Effector CD4-positive, alpha-beta T cell (primary cell): ENCODE data around the gene C5AR1.
"Not testable (repeated sequence)": the region's sequence is repeated elsewhere in the genome, so short reads cannot be mapped to it uniquely, and the experiment has no call there.

ENCODE experiments used
- DNase-seq: peaks from one replicate; pipeline ENCODE4 v3.0.0-alpha.2; 2020

Gene C5AR1

GRCh38 chr19:47331931-47332547 is 22.4 kb downstream of the C5AR1 start, which contains the start of gene C5AR2:
Gene C5AR2 (plus strand): TSS chr19:47332175. CDS start chr19:47340800, 8,625 bp downstream.
- no peak for DNase-seq

GRCh38 chr19:47336765-47337718 is 27.4 kb downstream of the C5AR1 start:
- not testable (repeated sequence) for DNase-seq

- no peak for DNase-seq
These were observed 29.7 kb downstream of the C5AR1 start for GRCh38 chr19:47339196-47339880.

DNA sequence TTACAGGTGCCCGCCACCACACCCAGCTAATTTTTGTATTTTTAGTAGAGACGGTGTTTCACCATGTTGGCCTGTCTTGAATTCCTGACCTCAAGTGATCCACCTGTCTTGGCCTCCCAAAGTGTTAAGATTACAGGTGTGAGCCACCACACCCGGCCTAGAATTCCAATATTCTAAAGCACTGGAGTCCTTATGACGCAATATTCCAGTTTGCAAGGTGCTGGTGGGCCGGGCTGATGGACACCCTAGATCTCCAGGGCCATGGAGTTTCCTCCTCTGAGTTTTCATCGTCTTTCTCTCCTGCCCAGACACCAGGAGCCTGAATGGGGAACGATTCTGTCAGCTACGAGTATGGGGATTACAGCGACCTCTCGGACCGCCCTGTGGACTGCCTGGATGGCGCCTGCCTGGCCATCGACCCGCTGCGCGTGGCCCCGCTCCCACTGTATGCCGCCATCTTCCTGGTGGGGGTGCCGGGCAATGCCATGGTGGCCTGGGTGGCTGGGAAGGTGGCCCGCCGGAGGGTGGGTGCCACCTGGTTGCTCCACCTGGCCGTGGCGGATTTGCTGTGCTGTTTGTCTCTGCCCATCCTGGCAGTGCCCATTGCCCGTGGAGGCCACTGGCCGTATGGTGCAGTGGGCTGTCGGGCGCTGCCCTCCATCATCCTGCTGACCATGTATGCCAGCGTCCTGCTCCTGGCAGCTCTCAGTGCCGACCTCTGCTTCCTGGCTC is 31.0 kb downstream of the C5AR1 start:
- DNase-seq, result no peak

DNA sequence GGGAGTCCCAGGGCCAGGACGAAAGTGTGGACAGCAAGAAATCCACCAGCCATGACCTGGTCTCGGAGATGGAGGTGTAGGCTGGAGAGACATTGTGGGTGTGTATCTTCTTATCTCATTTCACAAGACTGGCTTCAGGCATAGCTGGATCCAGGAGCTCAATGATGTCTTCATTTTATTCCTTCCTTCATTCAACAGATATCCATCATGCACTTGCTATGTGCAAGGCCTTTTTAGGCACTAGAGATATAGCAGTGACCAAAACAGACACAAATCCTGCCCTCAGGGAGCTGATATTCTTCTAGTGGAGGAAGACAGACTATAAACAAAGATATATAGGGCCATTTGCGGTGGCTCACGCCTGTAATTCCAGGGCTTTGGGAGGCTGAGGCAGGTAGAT is 32.1 kb downstream of the C5AR1 start:
- DNase-seq, result no peak

DNA sequence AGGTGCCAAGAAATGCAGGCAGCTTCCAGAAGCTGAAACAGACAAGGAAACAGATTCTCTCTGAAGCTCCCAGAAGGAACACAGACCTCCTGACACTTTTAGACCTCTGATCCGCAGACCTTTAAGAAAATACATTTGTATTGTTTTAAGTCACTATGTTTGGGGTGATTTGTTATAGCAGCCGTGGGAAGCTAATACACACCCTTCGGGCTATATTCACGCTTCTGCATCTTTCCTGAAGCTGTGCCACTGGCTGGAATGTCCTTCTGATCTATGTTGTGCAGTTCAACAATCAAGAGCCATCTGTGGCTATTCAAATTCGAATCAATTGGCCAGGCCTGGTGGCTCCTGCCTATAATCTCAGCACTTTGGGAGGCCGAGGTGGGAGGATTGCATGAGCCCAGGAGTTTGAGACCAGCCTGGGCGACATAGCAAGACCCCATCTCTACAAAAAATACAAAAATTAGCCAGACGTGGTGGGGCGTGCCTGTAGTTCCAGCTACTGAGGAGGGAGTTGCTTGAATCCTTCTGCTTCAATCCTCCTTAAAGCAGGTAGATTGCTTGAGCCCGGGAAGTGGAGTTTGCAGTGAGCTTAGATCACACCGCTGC is 33.6 kb downstream of the C5AR1 start:
- no peak for DNase-seq

DNA sequence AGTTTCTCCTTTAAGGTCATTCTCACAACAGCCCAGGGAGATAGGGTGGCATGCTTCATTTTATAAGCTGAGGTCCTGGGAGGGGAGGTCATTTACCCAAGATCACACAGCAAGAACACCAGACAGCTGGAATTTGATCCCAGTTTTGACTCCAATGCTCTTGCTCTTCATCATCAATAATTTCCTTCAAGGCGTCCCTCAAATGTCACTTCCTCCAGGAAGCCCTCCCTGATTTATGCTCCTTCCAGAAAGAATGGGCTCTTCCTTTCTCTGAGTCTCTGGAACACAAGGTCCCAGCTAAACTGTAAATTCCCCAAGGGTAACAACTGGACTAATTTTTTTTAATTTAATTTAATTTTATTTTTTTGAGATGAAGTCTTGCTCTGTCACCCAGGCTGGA is 34.8 kb downstream of the C5AR1 start:
- no peak for DNase-seq

DNA sequence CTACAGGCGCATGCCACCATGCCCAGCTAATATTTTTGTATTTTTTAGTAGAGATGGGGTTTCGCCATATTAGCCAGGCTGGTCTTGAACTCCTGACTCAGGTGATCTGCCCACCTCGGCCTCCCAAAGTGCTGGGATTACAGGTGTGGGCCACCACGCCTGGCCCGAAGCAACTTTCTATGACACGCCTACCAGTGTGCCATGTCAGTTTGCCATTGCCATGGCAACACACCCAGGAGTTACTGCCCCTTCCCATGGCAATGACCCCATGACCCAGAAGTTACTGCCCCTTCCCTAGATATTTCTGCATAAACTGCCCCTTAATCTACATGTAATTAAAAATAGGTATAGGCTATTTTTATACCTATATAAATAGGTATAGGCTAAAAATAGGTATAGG is 36.4 kb downstream of the C5AR1 start:
- DNase-seq, result not testable (repeated sequence)

- peak; percentile 97 for DNase-seq
These were observed 39.4 kb downstream of the C5AR1 start, which contains the start of gene DHX34 for GRCh38 chr19:47348819-47349795. Gene DHX34 (plus strand): TSS chr19:47349315. CDS start chr19:47353031, 3,716 bp downstream.

DNA sequence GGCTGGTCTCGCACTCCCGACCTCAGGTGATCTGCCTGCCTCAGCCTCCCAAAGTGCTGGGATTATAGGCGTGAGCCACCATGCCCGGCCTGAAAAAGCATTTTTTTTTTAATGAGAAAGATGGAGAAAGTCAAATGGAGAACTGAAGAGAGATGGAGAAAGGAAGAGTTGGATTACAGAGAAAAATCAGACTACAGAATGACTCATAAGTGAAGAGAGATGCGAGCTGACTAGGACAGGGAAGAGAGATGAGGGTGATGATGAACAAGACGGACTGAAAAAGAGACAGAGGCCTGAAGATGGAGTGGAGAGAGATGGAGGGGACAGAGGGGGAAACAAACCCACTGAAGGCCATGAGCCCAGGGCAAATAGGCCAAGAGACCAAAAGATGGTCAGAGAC is 41.0 kb downstream of the C5AR1 start:
- no peak for DNase-seq

GRCh38 chr19:47351548-47351947 is 41.9 kb downstream of the C5AR1 start:
- DNase-seq, result no peak

DNA sequence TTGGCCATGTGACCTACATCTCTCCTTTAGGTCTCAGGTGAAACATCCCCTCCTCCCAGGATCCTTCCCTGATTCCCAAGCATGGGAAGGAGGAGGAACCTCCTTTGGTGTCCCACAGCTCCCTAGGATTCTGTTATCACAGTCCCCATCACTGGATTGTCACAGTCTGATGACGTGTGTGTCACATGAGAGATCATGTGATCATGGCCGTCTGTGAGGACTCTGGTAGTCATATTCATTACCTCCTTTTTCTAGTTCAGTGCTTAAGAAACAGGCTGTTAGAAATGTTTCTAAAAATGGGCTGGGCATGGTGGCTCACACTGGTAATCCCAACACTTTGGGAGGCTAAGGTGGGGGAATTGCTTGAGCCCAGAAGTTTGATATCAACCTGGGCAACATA is 42.4 kb downstream of the C5AR1 start:
- no peak for DNase-seq

- no peak for DNase-seq
These were observed 43.6 kb downstream of the C5AR1 start for GRCh38 chr19:47353307-47353712.

- no peak for DNase-seq
These were observed 47.2 kb downstream of the C5AR1 start for GRCh38 chr19:47356900-47357299.

- no peak for DNase-seq
These were observed 48.4 kb downstream of the C5AR1 start for GRCh38 chr19:47357788-47358680.

DNA sequence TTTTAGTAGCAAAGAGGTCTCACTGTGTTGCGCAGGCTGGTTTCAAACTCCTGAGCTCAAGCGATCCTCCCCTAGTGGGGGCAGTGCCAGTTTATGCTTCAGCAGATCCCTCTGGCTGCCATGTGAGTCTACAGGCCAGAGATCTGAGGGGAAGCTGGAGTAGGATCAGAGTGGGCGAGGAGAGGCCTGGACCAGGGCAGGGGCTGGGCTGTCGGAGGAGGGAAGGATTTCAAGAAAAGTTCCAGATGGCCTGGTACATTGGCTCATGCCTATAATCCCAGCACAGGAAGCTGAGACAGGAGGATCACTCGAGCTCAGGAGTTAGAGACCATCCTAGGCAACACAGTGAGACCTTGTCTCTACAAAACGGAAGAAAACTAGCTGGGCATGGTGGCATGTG is 49.3 kb downstream of the C5AR1 start:
- no peak for DNase-seq

GRCh38 chr19:47362321-47362720 is 52.7 kb downstream of the C5AR1 start:
- DNase-seq, result no peak

DNA sequence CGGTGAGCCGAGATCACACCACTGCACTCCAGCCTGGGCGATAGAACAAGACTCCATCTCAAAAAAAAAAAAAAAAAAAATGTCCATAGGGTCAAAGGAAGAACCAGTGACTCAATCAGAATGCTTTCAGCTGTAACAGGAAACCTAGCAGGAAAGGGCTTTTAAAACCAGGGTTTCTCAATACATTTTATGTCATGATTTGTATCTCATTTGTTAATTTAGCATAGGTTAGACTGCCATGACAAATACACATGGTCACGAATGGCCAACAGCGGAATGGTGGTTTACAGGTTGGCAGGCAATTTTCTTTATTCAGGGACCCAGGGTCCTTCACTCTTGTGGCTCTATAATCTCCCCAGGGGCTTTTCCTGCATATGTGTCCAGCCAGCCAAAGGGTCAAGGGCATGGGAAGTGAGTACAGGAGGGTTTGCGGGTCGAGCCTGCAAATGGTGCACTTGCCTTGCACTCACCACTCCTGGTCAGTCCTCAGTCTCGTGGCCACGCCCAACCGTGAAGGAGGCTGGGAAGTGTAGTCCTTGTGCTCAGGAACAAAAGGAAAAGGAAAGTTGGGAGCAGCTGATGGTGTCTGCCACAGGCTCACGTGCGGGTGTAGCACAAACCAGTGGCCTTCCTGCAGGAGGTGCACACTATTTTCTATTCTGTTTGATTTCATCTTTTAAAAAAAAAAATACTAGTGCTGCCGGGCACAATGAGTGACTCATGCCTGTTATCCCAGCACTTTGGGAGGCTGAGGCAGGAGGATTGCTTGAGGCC is 54.3 kb downstream of the C5AR1 start:
- DNase-seq, result no peak

GRCh38 chr19:47365455-47365854 is 55.8 kb downstream of the C5AR1 start:
- DNase-seq, result not testable (repeated sequence)
